Fibroblast of the aortic adventitia (primary cell): ENCODE results near the gene CDH23. TPM values are rescaled to one million over a fixed set of nuclear protein-coding genes. Genes with fewer than 3 reads are reported as not detected.

Experiments used
- DNase-seq: peaks from one replicate; pipeline ENCODE4 v3.0.0-alpha.2; 2010; ENCODE audit warnings: low read depth
- H3K4me3 ChIP-seq: 2 replicates; pipeline ENCODE4 v1.5.1; 2011; ENCODE audit warnings: low read depth, mild to moderate bottlenecking, control low read depth, low read length, moderate library complexity
- CTCF ChIP-seq: IDR thresholded peaks from 2 replicates; pipeline ENCODE4 v1.5.1; 2011; ENCODE audit warnings: mild to moderate bottlenecking, low read length, control low read depth, inconsistent platforms; ENCODE audit not compliant: insufficient read depth
- total RNA-seq: library from RNA; depleted of rRNA; stranded (reverse); fragments of >200 nt; gene quantifications from 2 replicates; pipeline ENCODE4 v1.2.3, GENCODE V29; 2012; ENCODE audit warnings: low replicate concordance

The CDH23 gene
- total RNA-seq, 1 donor, result 0.27 TPM

DNA sequence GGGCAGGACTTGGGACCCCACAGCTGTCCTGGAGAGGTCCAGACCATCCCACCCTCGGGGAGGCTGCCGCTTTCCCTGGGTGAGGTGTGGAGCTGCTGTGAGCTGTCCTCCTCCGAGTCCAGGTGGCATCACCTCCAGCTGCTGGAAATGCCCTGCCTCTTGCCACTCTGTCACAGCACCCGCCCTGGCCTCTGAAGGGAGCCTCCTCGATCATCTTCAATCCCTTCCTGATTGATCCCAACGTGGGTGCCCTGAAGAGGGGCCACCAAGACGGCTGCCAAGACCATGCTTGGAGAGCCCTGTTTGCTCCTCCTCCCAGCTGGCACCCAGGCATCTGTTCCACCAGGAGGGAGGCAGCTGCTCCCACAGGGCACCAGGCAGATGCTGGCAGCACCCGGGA lies 318.3 kb downstream of the CDH23 start:
- no peak overlapping the region for H3K4me3 ChIP-seq
- TF ChIP-seq CTCF, result no peak
- DNase-seq, result no peak

DNA sequence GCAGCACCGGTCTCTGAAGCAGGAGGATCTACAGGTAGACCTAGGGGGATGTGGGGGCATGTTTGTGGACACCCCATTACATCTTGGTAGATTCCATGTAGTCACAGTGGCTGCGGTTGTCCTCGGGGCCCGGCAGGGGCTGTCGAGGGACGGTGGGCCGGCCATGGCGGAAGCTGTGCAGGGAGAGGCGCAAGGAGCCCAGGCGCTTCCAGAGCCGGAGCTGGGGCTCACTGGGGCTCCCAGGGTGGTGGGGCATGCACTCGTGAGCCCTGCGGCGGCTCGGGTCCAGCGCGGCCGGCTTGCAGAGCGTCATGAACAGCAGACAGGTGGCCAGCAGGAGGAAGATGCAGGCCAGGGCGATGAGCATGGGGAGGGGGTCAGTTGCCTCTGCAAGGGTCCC lies 319.1 kb downstream of the CDH23 start:
- no peak for DNase-seq
- no peak overlapping the region for H3K4me3 ChIP-seq
- no peak for TF ChIP-seq CTCF

GRCh38 chr10:71716426-71716825 lies 319.7 kb downstream of the CDH23 start:
- TF ChIP-seq CTCF, result no peak
- no peak overlapping the region for H3K4me3 ChIP-seq
- DNase-seq, result no peak

DNA sequence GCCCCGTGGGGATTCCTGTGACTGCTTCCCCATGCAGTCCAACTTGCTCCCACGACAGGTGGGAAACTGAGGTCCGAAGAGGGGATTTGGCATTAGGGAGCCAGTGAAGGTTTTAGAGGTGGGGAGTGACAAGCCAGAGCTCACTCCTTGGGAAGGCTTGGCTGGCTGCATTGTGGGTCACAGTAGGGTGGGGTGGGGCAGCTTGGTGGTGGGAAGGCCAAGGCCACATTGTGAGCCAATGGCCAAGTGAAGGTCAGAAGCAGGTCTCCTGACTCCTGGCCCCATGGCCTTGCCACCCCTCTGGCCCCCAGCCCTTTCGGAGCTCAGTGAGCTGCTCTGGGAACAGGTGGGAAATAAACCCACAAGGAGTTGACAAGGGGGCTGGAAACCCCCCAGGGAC lies 320.3 kb downstream of the CDH23 start:
- H3K4me3 ChIP-seq, result no peak overlapping the region
- no peak for DNase-seq
- TF ChIP-seq CTCF, result no peak

DNA sequence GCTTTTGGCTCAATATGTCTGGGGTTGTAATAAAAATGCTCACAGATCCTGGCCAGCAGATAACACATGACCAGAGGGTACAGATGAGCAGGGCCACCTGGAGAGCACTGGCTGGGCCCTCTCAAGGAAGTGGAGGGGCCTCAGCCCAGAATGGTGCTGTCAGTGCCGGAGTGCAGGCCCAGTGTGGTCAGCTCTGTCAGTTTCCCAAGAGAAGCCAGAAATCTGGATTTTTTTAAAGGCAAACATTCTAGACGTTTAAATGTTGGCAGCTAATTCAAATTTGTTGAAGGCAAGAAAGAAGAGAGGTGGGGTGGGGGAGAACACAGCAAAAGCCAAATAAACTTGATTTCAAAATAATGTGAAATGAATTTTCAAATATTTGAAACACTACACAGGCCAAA lies 320.8 kb downstream of the CDH23 start:
- TF ChIP-seq CTCF, result no peak
- DNase-seq, result peak; percentile 77
- H3K4me3 ChIP-seq, result no peak overlapping the region

DNA sequence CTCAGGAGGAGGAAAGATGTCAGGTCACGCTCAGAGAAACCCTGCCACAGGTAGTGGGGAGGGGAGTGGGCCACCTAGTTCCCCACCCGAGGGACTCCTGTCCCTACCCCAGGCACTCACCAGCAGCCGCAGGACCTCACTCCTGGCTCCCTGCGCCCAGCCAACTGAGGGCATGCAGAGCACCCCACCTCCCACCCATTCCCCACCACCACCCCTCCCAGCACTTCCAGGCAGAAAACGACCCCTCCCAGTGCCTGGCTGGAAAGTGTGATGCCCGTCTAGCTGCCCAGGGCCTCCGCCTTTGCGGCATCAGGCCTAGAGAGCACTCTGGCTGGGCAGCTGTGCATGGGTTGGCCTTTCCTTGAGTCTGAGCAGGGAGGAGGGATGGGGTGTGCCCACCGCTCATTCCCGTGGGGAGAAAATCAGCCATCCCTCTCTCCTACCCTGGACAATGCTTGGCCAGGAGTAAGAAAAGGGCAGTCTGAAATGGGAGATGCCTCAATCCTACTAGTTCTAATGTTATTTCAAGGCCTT lies 321.5 kb downstream of the CDH23 start:
- TF ChIP-seq CTCF, result no peak
- no peak for DNase-seq
- H3K4me3 ChIP-seq, result no peak overlapping the region

- peak; percentile 66 for DNase-seq
- no peak for TF ChIP-seq CTCF
Measured at GRCh38 chr10:71719042-71719441, 322.3 kb downstream of the CDH23 start.

More at GRCh38 chr10:71719042-71719441, 322.3 kb downstream of the CDH23 start:
- H3K4me3 ChIP-seq, result no peak overlapping the region
